GM18526 (cell line): ENCODE measurements around the gene COL16A1.

Experiments
- POLR2A ChIP-seq: IDR thresholded peaks from 3 replicates; pipeline ENCODE4 v1.6.1; 2011; ENCODE audit not compliant: insufficient read length; ENCODE audit errors: extremely low read depth

COL16A1 gene

GRCh38 chr1:31725134-31725533, 21.3 kb upstream of the COL16A1 start:
- no peak for TF ChIP-seq POLR2A

- no peak for TF ChIP-seq POLR2A
These were observed 20.1 kb upstream of the COL16A1 start for GRCh38 chr1:31723828-31724359.

GRCh38 chr1:31718327-31718897, 14.6 kb upstream of the COL16A1 start:
- TF ChIP-seq POLR2A: no peak

- no peak for TF ChIP-seq POLR2A
These were observed 13.5 kb upstream of the COL16A1 start for GRCh38 chr1:31717341-31717740.

GRCh38 chr1:31715873-31716220, 12.0 kb upstream of the COL16A1 start:
- TF ChIP-seq POLR2A: no peak

- no peak for TF ChIP-seq POLR2A
These were observed 11.5 kb upstream of the COL16A1 start for GRCh38 chr1:31715087-31715872.

- TF ChIP-seq POLR2A: no peak
These were observed 10.7 kb upstream of the COL16A1 start for GRCh38 chr1:31714442-31715086.

GRCh38 chr1:31712630-31713029, 8.8 kb upstream of the COL16A1 start:
- TF ChIP-seq POLR2A: no peak

- TF ChIP-seq POLR2A: no peak
These were observed 8.3 kb upstream of the COL16A1 start for GRCh38 chr1:31712068-31712467.

GRCh38 chr1:31708324-31708723, 4.5 kb upstream of the COL16A1 start:
- no peak for TF ChIP-seq POLR2A

- TF ChIP-seq POLR2A: no peak
These were observed 3.9 kb upstream of the COL16A1 start for GRCh38 chr1:31707711-31708110.

GRCh38 chr1:31706384-31707058, 2.7 kb upstream of the COL16A1 start:
- no peak for TF ChIP-seq POLR2A

- no peak for TF ChIP-seq POLR2A
These were observed 1.5 kb upstream of the COL16A1 start for GRCh38 chr1:31705080-31705866.

- no peak for TF ChIP-seq POLR2A
These were observed 658 bp upstream of the COL16A1 start for GRCh38 chr1:31704271-31705079.
